ENCODE results near the gene SLC1A2. TPM values are rescaled to one million over a fixed set of nuclear protein-coding genes. Genes with fewer than 3 reads are reported as not detected.

Gene SLC1A2
- total RNA-seq, 1 donor from 2014 or later: 0.10 TPM

GRCh38 chr11:35250621-35251020, 168.7 kb downstream of the SLC1A2 start:
- H3K27me3 Mint-ChIP-seq (ENCODE audit: low read depth): no peaks in the 10 kb centered on the region
- H3K4me3 Mint-ChIP-seq (ENCODE audit: unreplicated experiment): no peak overlapping the region
- peaks cover 19% of the 10 kb centered on the region for H3K4me1 Mint-ChIP-seq (ENCODE audit: low read depth)
- DNase-seq (ENCODE audit: low spot score): no peak
- H3K9me3 Mint-ChIP-seq (ENCODE audit: low read depth): no peaks in the 10 kb centered on the region
- TF ChIP-seq, protein P1, sequence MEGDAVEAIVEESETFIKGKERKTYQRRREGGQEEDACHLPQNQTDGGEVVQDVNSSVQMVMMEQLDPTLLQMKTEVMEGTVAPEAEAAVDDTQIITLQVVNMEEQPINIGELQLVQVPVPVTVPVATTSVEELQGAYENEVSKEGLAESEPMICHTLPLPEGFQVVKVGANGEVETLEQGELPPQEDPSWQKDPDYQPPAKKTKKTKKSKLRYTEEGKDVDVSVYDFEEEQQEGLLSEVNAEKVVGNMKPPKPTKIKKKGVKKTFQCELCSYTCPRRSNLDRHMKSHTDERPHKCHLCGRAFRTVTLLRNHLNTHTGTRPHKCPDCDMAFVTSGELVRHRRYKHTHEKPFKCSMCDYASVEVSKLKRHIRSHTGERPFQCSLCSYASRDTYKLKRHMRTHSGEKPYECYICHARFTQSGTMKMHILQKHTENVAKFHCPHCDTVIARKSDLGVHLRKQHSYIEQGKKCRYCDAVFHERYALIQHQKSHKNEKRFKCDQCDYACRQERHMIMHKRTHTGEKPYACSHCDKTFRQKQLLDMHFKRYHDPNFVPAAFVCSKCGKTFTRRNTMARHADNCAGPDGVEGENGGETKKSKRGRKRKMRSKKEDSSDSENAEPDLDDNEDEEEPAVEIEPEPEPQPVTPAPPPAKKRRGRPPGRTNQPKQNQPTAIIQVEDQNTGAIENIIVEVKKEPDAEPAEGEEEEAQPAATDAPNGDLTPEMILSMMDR (IDR thresholded peaks at IDR 0.05): no peak
- no peak overlapping the region for H3K27ac Mint-ChIP-seq (ENCODE audit: unreplicated experiment)
- H3K36me3 Mint-ChIP-seq (ENCODE audit: low read depth): no peaks in the 10 kb centered on the region

GRCh38 chr11:35250192-35250591, 169.2 kb downstream of the SLC1A2 start:
- peaks cover 19% of the 10 kb centered on the region for H3K4me1 Mint-ChIP-seq (ENCODE audit: low read depth)
- H3K27me3 Mint-ChIP-seq (ENCODE audit: low read depth): no peaks in the 10 kb centered on the region
- TF ChIP-seq, protein P1 (IDR thresholded peaks at IDR 0.05): no peak
- no peaks in the 10 kb centered on the region for H3K36me3 Mint-ChIP-seq (ENCODE audit: low read depth)
- H3K4me3 Mint-ChIP-seq (ENCODE audit: unreplicated experiment): no peak overlapping the region
- H3K9me3 Mint-ChIP-seq (ENCODE audit: low read depth): no peaks in the 10 kb centered on the region
- DNase-seq (ENCODE audit: low spot score): no peak
- no peak overlapping the region for H3K27ac Mint-ChIP-seq (ENCODE audit: unreplicated experiment)

DNA sequence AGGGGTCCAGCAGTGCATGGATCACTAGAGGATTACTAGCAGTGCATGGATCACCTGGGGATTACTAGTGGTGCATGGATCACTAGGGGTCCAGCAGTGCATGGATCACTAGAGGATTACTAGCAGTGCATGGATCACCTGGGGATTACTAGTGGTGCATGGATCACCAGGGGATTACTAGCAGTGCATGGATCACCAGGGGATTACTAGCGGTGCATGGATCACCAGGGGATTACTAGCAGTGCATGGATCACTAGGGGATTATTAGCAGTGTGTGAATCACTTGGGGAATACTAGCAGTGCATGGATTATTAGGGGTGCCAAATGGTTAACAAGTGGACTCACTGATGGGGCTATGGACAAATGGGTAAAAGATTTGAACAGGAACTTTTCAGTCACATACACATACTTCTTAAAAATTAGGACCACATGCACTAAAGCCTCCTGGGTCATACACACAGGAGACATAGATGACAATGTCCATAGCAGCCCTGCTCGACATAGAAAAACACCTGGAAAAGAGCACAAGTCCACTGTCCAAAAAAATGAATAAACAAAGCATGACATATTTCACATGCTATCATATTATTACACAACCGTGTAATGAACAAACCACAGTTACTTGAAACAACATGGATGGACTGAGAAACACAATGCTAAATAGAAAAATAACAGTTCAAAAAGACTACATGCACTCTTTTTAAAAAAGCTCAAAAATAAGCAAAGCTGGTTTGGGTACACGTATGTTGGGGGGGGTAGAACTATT, 170.6 kb downstream of the SLC1A2 start:
- DNase-seq (ENCODE audit: low spot score): no peak
- Mint-ChIP-seq H3K27me3 (ENCODE audit: low read depth) (no peaks in the 10 kb centered on the region), H3K36me3 (ENCODE audit: low read depth) (no peaks in the 10 kb centered on the region), H3K9me3 (ENCODE audit: low read depth) (no peaks in the 10 kb centered on the region), H3K4me1 (ENCODE audit: low read depth) (peaks cover 19% of the 10 kb centered on the region), H3K4me3 (ENCODE audit: unreplicated experiment) (no peak overlapping the region), H3K27ac (ENCODE audit: unreplicated experiment) (no peak overlapping the region)
- TF ChIP-seq, protein P1 (IDR thresholded peaks at IDR 0.05): no peak

DNA sequence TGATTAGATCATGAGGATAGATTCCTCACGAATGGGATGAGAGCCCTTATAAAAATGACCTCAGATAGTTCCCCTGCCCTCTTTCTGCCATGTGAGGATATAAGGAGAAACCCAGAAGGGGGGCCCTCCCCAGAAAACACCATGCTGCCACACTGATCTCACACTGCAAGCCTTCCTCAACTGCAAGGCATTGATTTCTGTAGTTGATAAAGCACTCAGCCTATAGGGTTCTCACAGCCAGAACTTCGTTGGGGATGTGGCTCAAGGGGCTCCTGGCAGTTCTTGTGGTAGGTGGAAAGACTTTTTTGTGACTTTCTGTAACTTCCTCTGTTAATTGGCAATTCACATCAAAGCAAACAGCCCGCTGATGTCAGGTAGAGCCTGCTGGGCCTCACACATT, 171.5 kb downstream of the SLC1A2 start:
- H3K9me3 Mint-ChIP-seq (ENCODE audit: low read depth): no peaks in the 10 kb centered on the region
- TF ChIP-seq, protein P1 (IDR thresholded peaks at IDR 0.05): no peak
- H3K4me1 Mint-ChIP-seq (ENCODE audit: low read depth): peaks cover 11% of the 10 kb centered on the region
- no peaks in the 10 kb centered on the region for H3K27me3 Mint-ChIP-seq (ENCODE audit: low read depth)
- H3K27ac Mint-ChIP-seq (ENCODE audit: unreplicated experiment): no peak overlapping the region
- no peak for DNase-seq (ENCODE audit: low spot score)
- no peak overlapping the region for H3K4me3 Mint-ChIP-seq (ENCODE audit: unreplicated experiment)
- no peaks in the 10 kb centered on the region for H3K36me3 Mint-ChIP-seq (ENCODE audit: low read depth)

DNA sequence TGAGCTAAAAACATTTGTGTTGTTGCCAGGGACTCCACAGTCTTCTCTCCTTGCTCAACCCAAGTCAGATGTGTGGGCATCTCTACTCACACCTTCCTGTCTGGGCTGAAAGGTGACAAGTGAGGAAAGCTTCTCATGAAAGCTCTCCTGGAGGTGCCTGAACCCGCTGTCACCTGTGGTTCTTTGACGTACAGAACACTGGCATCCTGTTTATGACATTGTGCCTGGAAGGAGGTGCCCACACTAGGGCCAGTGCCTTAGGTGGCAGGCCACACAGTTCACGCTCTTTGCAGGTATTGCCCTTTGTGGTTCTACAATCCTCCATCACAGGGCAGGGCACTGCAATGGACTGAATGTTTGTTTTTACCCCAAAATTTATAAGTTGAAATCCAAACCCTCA, 171.9 kb downstream of the SLC1A2 start:
- Mint-ChIP-seq H3K27ac (ENCODE audit: unreplicated experiment) (no peak overlapping the region), H3K36me3 (ENCODE audit: low read depth) (no peaks in the 10 kb centered on the region), H3K4me3 (ENCODE audit: unreplicated experiment) (no peak overlapping the region), H3K27me3 (ENCODE audit: low read depth) (no peaks in the 10 kb centered on the region), H3K9me3 (ENCODE audit: low read depth) (no peaks in the 10 kb centered on the region), H3K4me1 (ENCODE audit: low read depth) (peaks cover 12% of the 10 kb centered on the region)
- TF ChIP-seq, protein P1 (IDR thresholded peaks at IDR 0.05): no peak
- DNase-seq (ENCODE audit: low spot score): no peak

Data from chondrocyte (in vitro differentiated cells).